ENCODE data around the gene SEMA5A. TPM values are rescaled to one million over a fixed set of nuclear protein-coding genes. Genes with fewer than 3 reads are reported as not detected.

SEMA5A gene
- total RNA-seq, 1 experiment from 2014 or later, result 0.15 TPM

GRCh38 chr5:9284781-9285307, 261.0 kb downstream of the SEMA5A start:
- ATAC-seq (no peak), DNase-seq (ENCODE audit: low read depth, low spot score) (no peak)
- no peaks in the 10 kb centered on the region for H3K4me1 ChIP-seq (ENCODE audit: control insufficient read depth, insufficient read depth, low read length)
- no peak overlapping the region for H3K27ac ChIP-seq (ENCODE audit: low read length)
- CTCF ChIA-PET, result no interaction called here
- H3K27me3 ChIP-seq (ENCODE audit: control insufficient read depth, insufficient read depth, low read length), result no peaks in the 10 kb centered on the region
- BruUV-seq (replicated peaks), result no TSS peak
- intact Hi-C loops (cut with micrococcal nuclease; ENCODE audit: unreplicated experiment), result no loop called here
- TF ChIP-seq POLR2AphosphoS5 (IDR thresholded peaks at IDR 0.05; ENCODE audit: low read depth, low read length), result no peak
- no peak for TF ChIP-seq CTCF (IDR thresholded peaks at IDR 0.05)
- TF ChIP-seq REST (IDR thresholded peaks at IDR 0.05; ENCODE audit: insufficient read depth in 1 of 2, low read depth in 2 of 2, low read length in 1 of 2), result no peak
- TF ChIP-seq TCF7L2 (IDR thresholded peaks at IDR 0.05; ENCODE audit: low read depth, low read length), result no peak
- TF ChIP-seq SIN3A (IDR thresholded peaks at IDR 0.05; ENCODE audit: borderline replicate concordance, insufficient read depth, low read depth, low read length), result no peak
- POLR2A ChIA-PET, result no interaction called here
- H3K9me3 ChIP-seq (ENCODE audit: control insufficient read depth, insufficient read depth, low read depth, low read length), result no peaks in the 10 kb centered on the region
- no peak overlapping the region for H3K4me3 ChIP-seq (ENCODE audit: low read depth in 2 of 2, low read length in 2 of 2)
- no peaks in the 10 kb centered on the region for H3K36me3 ChIP-seq (ENCODE audit: control insufficient read depth, insufficient read depth, low read length)
- in situ Hi-C loops (cut with HindIII; ENCODE audit: low pct_unique_long_range_greater_than_20kb, low sequenced_read_pairs), result no loop called here

- intact Hi-C loops (cut with micrococcal nuclease; ENCODE audit: unreplicated experiment) (no loop called here), in situ Hi-C loops (cut with HindIII; ENCODE audit: low pct_unique_long_range_greater_than_20kb, low sequenced_read_pairs) (no loop called here)
- Histone ChIP-seq H3K36me3 (ENCODE audit: control insufficient read depth, insufficient read depth, low read length) (no peaks in the 10 kb centered on the region), H3K27me3 (ENCODE audit: control insufficient read depth, insufficient read depth, low read length) (no peaks in the 10 kb centered on the region), H3K9me3 (ENCODE audit: control insufficient read depth, insufficient read depth, low read depth, low read length) (no peaks in the 10 kb centered on the region), H3K4me1 (ENCODE audit: control insufficient read depth, insufficient read depth, low read length) (no peaks in the 10 kb centered on the region), H3K4me3 (ENCODE audit: low read depth in 2 of 2, low read length in 2 of 2) (no peak overlapping the region), H3K27ac (ENCODE audit: low read length) (no peak overlapping the region)
- POLR2A ChIA-PET, result no interaction called here
- BruUV-seq (replicated peaks), result no TSS peak
- no peak for TF ChIP-seq CTCF (IDR thresholded peaks at IDR 0.05)
- no peak for TF ChIP-seq REST (IDR thresholded peaks at IDR 0.05; ENCODE audit: insufficient read depth in 1 of 2, low read depth in 2 of 2, low read length in 1 of 2)
- no peak for TF ChIP-seq POLR2AphosphoS5 (IDR thresholded peaks at IDR 0.05; ENCODE audit: low read depth, low read length)
- no peak for TF ChIP-seq SIN3A (IDR thresholded peaks at IDR 0.05; ENCODE audit: borderline replicate concordance, insufficient read depth, low read depth, low read length)
- no peak for TF ChIP-seq TCF7L2 (IDR thresholded peaks at IDR 0.05; ENCODE audit: low read depth, low read length)
- ATAC-seq (no peak), DNase-seq (ENCODE audit: low read depth, low spot score) (no peak)
- CTCF ChIA-PET, result no interaction called here
These were observed 261.6 kb downstream of the SEMA5A start for GRCh38 chr5:9284272-9284671.
